MCF 10A (cell line): Measurements from ENCODE around the gene KEL. TPM values are rescaled to one million over a fixed set of nuclear protein-coding genes. Genes with fewer than 3 reads are reported as not detected.

Source experiments
- BruUV-seq: library from RNA; stranded (reverse); fragments of 400-500 nt; replicated peaks from 2 replicates; lab custom pipeline; 2021; lab: Mats Ljungman, UMichigan
- CTCF ChIA-PET: fragments of 300-600 bp; sonication (Branson Sonifier 250); formaldehyde crosslinking; extraction: SDS; loops from one replicate; lab custom pipeline; 2021; ENCODE audit warnings: antibody characterized with exemption, inconsistent platforms; lab: Yijun Ruan, JAX
- POLR2A ChIA-PET: fragments of 300-600, 350-650 bp; sonication (Branson Sonifier 250); formaldehyde crosslinking; extraction: SDS; loops from one replicate; lab custom pipeline; 2020; ENCODE audit warnings: antibody characterized with exemption, inconsistent platforms; lab: Yijun Ruan, JAX
- DNase-seq: peaks from one replicate; pipeline ENCODE4 v3.0.0-alpha.2; 2018; ENCODE audit not compliant: unreplicated experiment
- H3K27ac Mint-ChIP-seq: one replicate; pipeline ENCODE4 v1.8.0; 2022; ENCODE audit warnings: mild to moderate bottlenecking, low read depth, mixed read lengths; ENCODE audit not compliant: unreplicated experiment
- H3K27me3 Mint-ChIP-seq: one replicate; pipeline ENCODE4 v1.8.0; 2022; ENCODE audit warnings: mixed read lengths; ENCODE audit not compliant: insufficient read depth, unreplicated experiment
- H3K36me3 Mint-ChIP-seq: one replicate; pipeline ENCODE4 v1.8.0; 2022; ENCODE audit warnings: mild to moderate bottlenecking, moderate library complexity, mixed read lengths; ENCODE audit not compliant: insufficient read depth, unreplicated experiment
- H3K4me1 Mint-ChIP-seq: one replicate; pipeline ENCODE4 v1.8.0; 2022; ENCODE audit warnings: mixed read lengths; ENCODE audit not compliant: insufficient read depth, unreplicated experiment
- H3K4me3 Mint-ChIP-seq: one replicate; pipeline ENCODE4 v1.8.0; 2022; ENCODE audit warnings: mild to moderate bottlenecking, moderate library complexity, mixed read lengths; ENCODE audit not compliant: unreplicated experiment
- H3K9me3 Mint-ChIP-seq: one replicate; pipeline ENCODE4 v1.8.0; 2022; ENCODE audit warnings: mixed read lengths; ENCODE audit not compliant: unreplicated experiment
- CTCF ChIP-seq: fragments of 200-600 bp; IDR thresholded peaks from one replicate; pipeline ENCODE4 v1.8.0; 2022; ENCODE audit warnings: antibody characterized with exemption, mild to moderate bottlenecking; ENCODE audit not compliant: unreplicated experiment
- intact Hi-C: fragments of 100-400 bp; cut with micrococcal nuclease; formaldehyde crosslinking; loops from 2 replicates; pipeline ENCODE4 v1.14.1; 2022
- total RNA-seq: library from RNA; stranded (reverse); gene quantifications from 2 replicates; pipeline ENCODE4 v1.2.3, GENCODE V29; 2022

The KEL gene
- total RNA-seq, 1 experiment from 2014 or later, result not detected

- H3K27ac Mint-ChIP-seq, result no peak overlapping the region
- H3K4me1 Mint-ChIP-seq, result no peaks in the 10 kb centered on the region
- BruUV-seq, result no TSS peak
- no peaks in the 10 kb centered on the region for H3K9me3 Mint-ChIP-seq
- intact Hi-C loops, result loop anchor here (5.0 to 10.0 kb wide), 3 partner anchors 92 to 415 kb away; partner anchors contain the start of gene TRPV6
- ChIA-PET CTCF (interaction anchor here (0.5 to 6.4 kb wide), 14 partner anchors 46 to 526 kb away, joined by 3 to 37 read pairs (median 3); no protein-coding TSS in a partner anchor), POLR2A (no interaction called here)
- DNase-seq, result no peak
- no peak for TF ChIP-seq CTCF
- peaks cover 34% of the 10 kb centered on the region for H3K27me3 Mint-ChIP-seq
- H3K4me3 Mint-ChIP-seq, result no peak overlapping the region
- H3K36me3 Mint-ChIP-seq, result no peaks in the 10 kb centered on the region
Measured at GRCh38 chr7:142999793-143000192, 37.6 kb upstream of the KEL start.

- Mint-ChIP-seq H3K9me3 (no peaks in the 10 kb centered on the region), H3K4me3 (no peak overlapping the region), H3K27me3 (peaks cover 38% of the 10 kb centered on the region), H3K36me3 (no peaks in the 10 kb centered on the region), H3K4me1 (no peaks in the 10 kb centered on the region), H3K27ac (no peak overlapping the region)
- DNase-seq, result no peak
- TF ChIP-seq CTCF, result no peak
- BruUV-seq, result no TSS peak
- ChIA-PET POLR2A (no interaction called here), CTCF (interaction anchor here (0.8 to 6.4 kb wide), 17 partner anchors 10 to 520 kb away, joined by 3 to 37 read pairs (median 4); partner anchors contain the start of gene EPHB6)
- intact Hi-C loops, result no loop called here
Measured at GRCh38 chr7:142998966-142999365, 36.8 kb upstream of the KEL start.

GRCh38 chr7:142997456-142997989 lies 35.4 kb upstream of the KEL start:
- intact Hi-C loops, result no loop called here
- no peaks in the 10 kb centered on the region for H3K4me1 Mint-ChIP-seq
- POLR2A ChIA-PET, result no interaction called here
- DNase-seq, result no peak
- BruUV-seq, result no TSS peak
- no peaks in the 10 kb centered on the region for H3K36me3 Mint-ChIP-seq
- no peak overlapping the region for H3K27ac Mint-ChIP-seq
- no peaks in the 10 kb centered on the region for H3K9me3 Mint-ChIP-seq
- CTCF ChIA-PET, result interaction anchor here (1.0 to 1.8 kb wide), 3 partner anchors 11 to 218 kb away, joined by 4 to 17 read pairs (median 4); no protein-coding TSS in a partner anchor
- H3K27me3 Mint-ChIP-seq, result peaks cover 48% of the 10 kb centered on the region
- no peak for TF ChIP-seq CTCF
- no peak overlapping the region for H3K4me3 Mint-ChIP-seq

GRCh38 chr7:142992427-142992826 lies 30.3 kb upstream of the KEL start:
- no peak overlapping the region for H3K27ac Mint-ChIP-seq
- no peak for DNase-seq
- CTCF ChIA-PET, result interaction anchor here (0.7 to 3.4 kb wide), 7 partner anchors 10 to 223 kb away, joined by 3 to 48 read pairs (median 6); no protein-coding TSS in a partner anchor

More at GRCh38 chr7:142992427-142992826, 30.3 kb upstream of the KEL start:
- no peaks in the 10 kb centered on the region for H3K36me3 Mint-ChIP-seq
- no peak overlapping the region for H3K4me3 Mint-ChIP-seq
- no peaks in the 10 kb centered on the region for H3K4me1 Mint-ChIP-seq
- peaks cover 39% of the 10 kb centered on the region for H3K27me3 Mint-ChIP-seq
- POLR2A ChIA-PET, result interaction anchor here (0.9 to 1.4 kb wide), 2 partner anchors 10 to 165 kb away, joined by 3 to 4 read pairs; no protein-coding TSS in a partner anchor
- TF ChIP-seq CTCF, result no peak
- intact Hi-C loops, result no loop called here
- no peaks in the 10 kb centered on the region for H3K9me3 Mint-ChIP-seq
- BruUV-seq, result no TSS peak
